ENCODE results near the gene CDNF.
"Not testable (repeated sequence)": the region's sequence is repeated elsewhere in the genome, so short reads cannot be mapped to it uniquely, and the experiment has no call there.

Gene CDNF

GRCh38 chr10:14837003-14837756, 657 bp downstream of the CDNF start:
- FAIRE-seq (peak; percentile 85), DNase-seq (ENCODE audit: insufficient read length) (no peak)
- TF ChIP-seq TAF1 (IDR thresholded peaks at IDR 0.05; ENCODE audit: borderline replicate concordance, low read depth, low read length) (no peak), POLR2A (IDR thresholded peaks at IDR 0.05; ENCODE audit: low read depth, low read length) (no peak), POLR2AphosphoS5 (IDR thresholded peaks at IDR 0.05; ENCODE audit: low read depth, low read length) (no peak)

GRCh38 chr10:14836208-14836607, 1.6 kb downstream of the CDNF start:
- no peak for TF ChIP-seq TAF1 (IDR thresholded peaks at IDR 0.05; ENCODE audit: borderline replicate concordance, low read depth, low read length)
- no peak for FAIRE-seq
- no peak for DNase-seq (ENCODE audit: insufficient read length)

GRCh38 chr10:14833106-14833505, 4.7 kb downstream of the CDNF start:
- no peak for DNase-seq (ENCODE audit: insufficient read length)
- TF ChIP-seq POLR2A (IDR thresholded peaks at IDR 0.05; ENCODE audit: low read depth, low read length) (no peak), TAF1 (IDR thresholded peaks at IDR 0.05; ENCODE audit: borderline replicate concordance, low read depth, low read length) (no peak), POLR2AphosphoS5 (IDR thresholded peaks at IDR 0.05; ENCODE audit: low read depth, low read length) (no peak)
- FAIRE-seq: no peak

- TF ChIP-seq TAF1 (IDR thresholded peaks at IDR 0.05; ENCODE audit: borderline replicate concordance, low read depth, low read length): no peak
- TF ChIP-seq POLR2A (IDR thresholded peaks at IDR 0.05; ENCODE audit: low read depth, low read length): no peak
- no peak for TF ChIP-seq POLR2AphosphoS5 (IDR thresholded peaks at IDR 0.05; ENCODE audit: low read depth, low read length)
- FAIRE-seq: no peak
- DNase-seq (ENCODE audit: insufficient read length): no peak
Measured at GRCh38 chr10:14826076-14826829, 11.6 kb downstream of the CDNF start.

- no peak for DNase-seq (ENCODE audit: insufficient read length)
- TF ChIP-seq POLR2A (IDR thresholded peaks at IDR 0.05; ENCODE audit: low read depth, low read length): no peak
- no peak for TF ChIP-seq POLR2AphosphoS5 (IDR thresholded peaks at IDR 0.05; ENCODE audit: low read depth, low read length)
- no peak for TF ChIP-seq TAF1 (IDR thresholded peaks at IDR 0.05; ENCODE audit: borderline replicate concordance, low read depth, low read length)
- FAIRE-seq: no peak
Measured at GRCh38 chr10:14823966-14824365, 13.9 kb downstream of the CDNF start.

- no peak for FAIRE-seq
- DNase-seq (ENCODE audit: insufficient read length): peak; percentile 29
- TF ChIP-seq POLR2A (IDR thresholded peaks at IDR 0.05; ENCODE audit: low read depth, low read length) (no peak), POLR2AphosphoS5 (IDR thresholded peaks at IDR 0.05; ENCODE audit: low read depth, low read length) (no peak), TAF1 (IDR thresholded peaks at IDR 0.05; ENCODE audit: borderline replicate concordance, low read depth, low read length) (no peak)
Measured at GRCh38 chr10:14822879-14823755, 14.7 kb downstream of the CDNF start.

GRCh38 chr10:14821635-14822375, 16.0 kb downstream of the CDNF start:
- no peak for DNase-seq (ENCODE audit: insufficient read length)
- no peak for FAIRE-seq
- TF ChIP-seq POLR2A (IDR thresholded peaks at IDR 0.05; ENCODE audit: low read depth, low read length): no peak
- TF ChIP-seq POLR2AphosphoS5 (IDR thresholded peaks at IDR 0.05; ENCODE audit: low read depth, low read length): no peak
- TF ChIP-seq TAF1 (IDR thresholded peaks at IDR 0.05; ENCODE audit: borderline replicate concordance, low read depth, low read length): no peak

- DNase-seq (ENCODE audit: insufficient read length): no peak
- TF ChIP-seq TAF1 (IDR thresholded peaks at IDR 0.05; ENCODE audit: borderline replicate concordance, low read depth, low read length) (no peak), POLR2A (IDR thresholded peaks at IDR 0.05; ENCODE audit: low read depth, low read length) (no peak), POLR2AphosphoS5 (IDR thresholded peaks at IDR 0.05; ENCODE audit: low read depth, low read length) (no peak)
- FAIRE-seq: no peak
Measured at GRCh38 chr10:14820775-14821154, 17.1 kb downstream of the CDNF start.

GRCh38 chr10:14820010-14820774, 17.6 kb downstream of the CDNF start:
- no peak for DNase-seq (ENCODE audit: insufficient read length)
- FAIRE-seq: no peak
- no peak for TF ChIP-seq POLR2A (IDR thresholded peaks at IDR 0.05; ENCODE audit: low read depth, low read length)
- TF ChIP-seq TAF1 (IDR thresholded peaks at IDR 0.05; ENCODE audit: borderline replicate concordance, low read depth, low read length): no peak
- no peak for TF ChIP-seq POLR2AphosphoS5 (IDR thresholded peaks at IDR 0.05; ENCODE audit: low read depth, low read length)

GRCh38 chr10:14816717-14817116, 21.1 kb downstream of the CDNF start:
- DNase-seq (ENCODE audit: insufficient read length); FAIRE-seq: not testable (repeated sequence)
